CD4-positive, alpha-beta T cell treated with Interleukin-6 at 100 ng/mL for 8 hours (primary cell): ENCODE results near the gene NHP2.
"Not testable (repeated sequence)": the region's sequence is repeated elsewhere in the genome, so short reads cannot be mapped to it uniquely, and the experiment has no call there.

Source experiments
- DNase-seq: peaks from one replicate; pipeline ENCODE4 v3.0.0-alpha.2; 2020; ENCODE audit warnings: mixed read lengths, low spot score

The NHP2 gene

DNA sequence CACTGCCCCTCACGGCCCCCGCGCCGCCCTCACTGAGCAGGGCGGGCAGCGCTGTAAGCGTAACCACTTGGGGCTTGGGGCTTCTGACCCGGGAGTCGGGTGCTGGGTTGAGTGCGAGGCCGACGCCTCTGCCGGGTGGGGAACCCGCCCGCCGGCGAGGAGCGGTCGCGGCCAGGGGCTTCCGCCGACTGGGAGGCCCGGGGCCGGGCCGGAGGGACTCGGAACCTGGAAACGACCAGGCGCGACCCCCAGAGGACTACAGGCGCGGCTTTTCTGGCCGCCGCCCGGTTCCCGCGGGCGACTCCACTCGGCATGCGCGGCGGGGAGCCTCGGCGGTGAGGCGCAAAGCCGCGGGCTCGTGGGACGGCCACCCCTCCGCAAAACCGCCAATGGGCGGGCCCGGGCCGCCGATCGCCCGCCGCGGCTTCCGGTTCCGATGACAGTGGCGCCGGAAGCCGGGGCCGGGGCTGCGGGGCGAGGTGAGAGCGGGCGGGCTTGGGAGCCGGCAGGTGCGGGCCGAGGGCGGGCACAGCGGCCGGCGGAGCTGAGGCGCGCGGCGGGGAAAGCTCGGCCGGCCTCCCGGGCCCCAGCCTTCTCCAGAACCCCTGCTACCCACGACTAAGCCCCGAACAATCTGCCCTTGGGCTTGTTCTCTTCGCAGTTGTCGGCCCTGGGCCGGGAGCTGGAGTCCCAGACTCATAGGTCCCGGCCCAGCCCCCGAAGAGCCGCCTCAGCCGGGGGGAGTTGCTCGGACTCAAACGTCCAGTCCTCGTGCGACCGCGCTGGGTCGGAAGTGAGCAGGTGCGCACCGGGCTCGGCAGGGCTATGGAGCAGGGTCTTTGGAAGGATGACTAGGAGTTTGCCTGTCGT, 22.9 kb downstream of the NHP2 start, which contains the start of gene RMND5B:
RMND5B (plus strand) TSS at position 439 of the 870 bp plus-strand sequence. CDS start 7,106 bp downstream, outside the sequence.
- DNase-seq, result peak; percentile 76

DNA sequence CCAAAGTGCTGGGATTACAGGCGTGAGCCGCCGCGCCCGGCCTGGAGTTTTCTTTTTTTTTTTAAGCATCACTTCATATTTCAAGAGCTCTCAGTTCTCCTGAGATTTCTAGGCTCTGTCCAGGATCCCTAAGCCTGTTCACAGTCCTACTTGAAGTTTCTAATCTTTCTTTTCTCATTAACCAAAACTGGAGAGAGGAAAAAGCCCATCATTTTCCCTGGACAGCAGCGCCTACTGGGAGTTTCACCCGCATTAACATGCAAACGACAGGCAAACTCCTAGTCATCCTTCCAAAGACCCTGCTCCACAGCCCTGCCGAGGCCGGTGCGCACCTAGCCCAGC, 23.5 kb downstream of the NHP2 start:
- DNase-seq, result not testable (repeated sequence)

DNA sequence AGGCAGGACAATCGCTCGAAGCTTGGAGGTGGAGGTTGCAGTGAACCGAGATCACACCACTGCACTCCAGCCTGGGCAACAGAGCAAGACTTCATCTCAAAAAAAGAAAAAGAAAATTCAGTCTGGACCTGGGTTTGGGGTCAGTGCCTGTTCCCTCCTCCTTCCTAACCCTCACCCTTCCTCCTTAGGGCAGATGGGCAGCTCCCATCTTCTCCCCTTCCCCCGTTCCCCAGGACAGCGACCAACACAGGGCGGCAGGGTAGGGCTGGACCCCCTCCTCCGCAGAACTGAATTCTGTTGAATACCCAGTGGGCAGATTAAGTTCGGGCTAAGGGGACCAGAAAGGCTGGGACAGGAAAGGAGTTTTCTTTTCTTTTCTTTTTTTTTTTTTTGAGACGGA, 24.4 kb downstream of the NHP2 start:
- no peak for DNase-seq

DNA sequence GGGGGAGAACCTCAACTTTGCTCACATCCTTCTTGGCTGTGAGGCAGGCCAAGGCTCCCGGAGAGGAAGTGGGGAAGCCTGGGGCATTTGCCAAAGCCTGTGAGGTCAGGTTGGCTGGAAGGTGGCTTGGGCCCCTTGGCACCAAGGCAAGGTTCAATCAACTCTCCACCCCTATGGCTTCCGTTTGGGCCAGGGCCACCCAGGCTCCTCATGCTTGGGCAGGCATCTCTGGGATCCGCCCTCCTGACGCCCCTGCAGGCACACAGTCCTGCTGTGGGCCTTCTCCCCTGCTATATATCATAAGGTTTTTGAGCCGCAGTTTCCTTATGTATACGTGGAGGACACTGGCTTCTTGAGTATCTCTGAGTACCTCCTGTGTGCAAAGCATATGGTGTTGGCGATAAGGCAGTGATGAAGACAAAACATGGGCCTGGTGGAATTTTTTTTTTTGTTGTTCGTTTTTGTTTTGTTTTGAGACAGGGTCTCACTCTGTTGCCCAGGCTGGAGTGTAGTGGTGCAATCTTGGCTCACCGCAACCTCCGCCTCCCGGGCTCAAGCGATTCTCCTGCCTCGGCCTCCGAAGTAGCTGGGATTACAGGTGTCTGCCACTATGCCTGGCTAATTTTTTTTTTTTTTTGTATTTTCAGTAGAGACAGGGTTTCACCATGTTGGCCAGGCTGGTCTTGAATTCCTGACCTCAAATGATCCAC, 26.2 kb downstream of the NHP2 start:
- DNase-seq, result not testable (repeated sequence)

DNA sequence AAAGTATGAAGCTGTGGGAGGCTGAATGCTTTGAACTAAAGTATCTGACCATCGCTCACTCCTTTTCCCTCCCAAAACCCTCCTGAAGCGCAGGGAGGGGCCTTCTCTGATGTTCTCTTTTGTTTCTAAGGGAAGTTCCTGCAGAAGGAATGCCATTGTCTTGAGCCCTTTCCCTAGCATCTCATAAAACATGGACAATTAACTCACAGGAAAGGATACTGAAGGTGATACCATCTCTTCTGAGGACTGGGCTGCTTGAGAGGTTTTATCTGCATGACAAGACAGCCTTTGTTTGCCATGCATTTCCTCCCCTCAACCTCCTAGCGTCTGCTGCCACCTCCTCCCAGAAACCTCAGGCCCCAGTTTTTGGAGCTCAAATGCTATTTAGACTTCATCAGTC, 27.1 kb downstream of the NHP2 start:
- DNase-seq, result no peak

DNA sequence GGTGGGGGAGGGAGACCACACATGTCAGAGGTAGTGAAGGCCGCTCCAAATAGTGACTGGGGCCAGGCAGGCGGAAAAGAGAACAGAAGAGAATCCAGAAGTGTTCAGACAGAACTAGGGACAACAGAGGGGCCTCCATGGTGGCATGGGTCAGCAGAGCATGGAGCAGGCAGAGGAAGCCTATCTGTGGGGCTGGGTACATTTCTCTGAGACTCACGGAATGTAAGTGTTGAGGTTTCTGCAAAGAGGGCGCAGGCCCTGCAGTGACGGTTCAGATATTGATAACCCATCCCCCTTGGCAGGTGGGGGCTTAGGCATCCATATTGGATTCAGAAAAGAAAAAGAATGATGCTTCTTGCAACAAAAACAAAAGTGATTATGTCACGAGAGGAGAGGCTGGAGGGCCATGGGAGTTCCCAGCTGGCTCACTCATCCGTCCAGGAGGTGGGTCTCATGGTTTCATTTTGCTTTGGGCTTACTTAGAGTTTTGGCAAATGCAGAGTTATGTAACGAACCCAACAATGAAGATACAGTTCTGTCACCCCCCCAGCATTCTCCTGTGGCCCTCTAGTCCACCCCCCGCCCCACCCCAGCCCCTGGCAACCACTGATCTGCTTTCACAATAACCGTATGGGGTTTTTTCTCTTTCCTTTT, 28.3 kb downstream of the NHP2 start:
- no peak for DNase-seq

DNA sequence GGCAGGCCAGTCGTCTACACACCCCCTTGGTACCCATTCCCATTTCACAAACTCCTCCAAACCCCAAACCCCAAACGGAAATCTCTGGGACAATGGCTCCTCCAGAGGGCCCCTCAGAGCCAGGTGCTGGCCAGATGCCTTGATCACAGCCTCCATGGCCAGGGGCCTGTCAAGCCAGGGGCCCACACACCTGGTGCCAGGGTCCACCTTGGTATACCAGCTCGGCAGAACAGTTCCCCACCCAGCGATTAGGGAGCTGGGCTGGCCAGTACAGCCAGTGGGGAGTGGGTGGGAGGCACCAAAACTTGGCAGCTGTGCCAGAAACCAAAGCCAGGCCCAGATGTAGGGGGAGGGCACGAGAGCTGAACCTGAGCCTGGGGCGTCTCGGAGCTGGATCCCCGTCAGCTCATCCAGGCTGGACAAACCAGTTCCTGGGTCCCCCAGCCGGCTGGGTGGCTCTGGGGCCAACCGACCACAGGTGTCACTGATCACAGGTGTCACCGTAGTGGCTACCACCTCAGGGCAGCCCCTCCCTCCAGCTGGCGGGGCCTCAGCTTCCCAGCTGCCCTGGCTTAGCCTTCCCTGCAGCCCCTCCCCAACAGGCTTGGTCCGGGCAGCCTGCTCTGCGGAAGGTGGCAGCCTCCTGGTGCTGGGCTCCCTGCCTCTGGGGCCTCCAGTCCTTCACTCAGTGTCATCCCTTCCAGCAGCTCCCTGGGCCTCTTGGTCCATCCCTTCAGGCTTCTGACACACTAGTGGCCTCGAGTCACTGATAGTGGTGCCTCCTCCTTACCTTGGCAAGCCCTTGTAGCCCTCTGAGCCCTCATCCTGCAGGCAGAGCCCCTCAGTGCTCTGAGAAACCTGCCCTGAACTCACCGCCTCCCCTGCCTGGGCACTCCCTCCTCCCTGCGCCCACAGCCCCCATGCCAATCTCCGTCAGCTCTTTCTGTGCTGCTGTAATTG, 29.4 kb downstream of the NHP2 start:
- no peak for DNase-seq

DNA sequence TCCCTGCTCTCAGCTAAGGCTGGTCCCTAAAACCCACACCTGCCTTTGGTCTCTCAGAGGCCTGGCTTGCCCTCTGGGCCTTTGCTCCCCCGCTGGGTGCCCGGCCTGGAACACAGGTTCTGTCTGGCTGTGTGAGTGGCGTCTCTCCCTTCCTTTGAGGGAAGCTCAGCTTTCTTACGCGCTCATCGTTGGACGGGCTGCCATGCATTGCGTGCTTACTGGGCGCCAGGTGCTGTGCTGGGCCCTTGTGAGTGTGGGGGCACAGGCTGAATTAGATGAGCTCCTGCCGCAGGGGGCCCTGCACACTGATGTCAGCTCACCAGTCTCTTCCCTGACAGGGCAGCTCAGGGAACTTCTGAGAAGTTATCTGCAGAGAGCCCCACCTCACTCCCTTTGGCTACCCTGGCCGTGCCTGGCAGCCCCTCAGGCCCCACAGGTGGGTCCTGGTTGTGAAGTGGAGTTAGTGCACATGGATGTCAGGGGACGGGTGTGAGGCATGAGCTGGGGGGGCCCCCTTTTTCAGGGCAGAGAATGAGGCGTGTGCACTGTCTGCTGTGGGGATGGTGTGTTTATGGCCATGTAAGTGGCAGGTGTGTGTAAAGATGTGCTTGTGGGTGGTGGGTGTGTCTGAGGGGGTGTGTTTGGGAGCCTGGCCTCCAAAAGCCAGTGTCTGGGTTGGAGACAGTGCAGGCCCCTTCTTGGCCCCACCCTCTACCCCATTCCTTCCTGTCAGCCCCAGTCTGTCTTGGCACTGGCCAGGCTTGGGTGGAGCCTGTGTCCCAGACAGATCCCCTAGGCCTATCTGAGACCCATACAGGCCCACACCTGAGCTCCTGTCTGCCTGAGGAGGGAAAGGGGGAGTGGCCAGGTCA, 30.4 kb downstream of the NHP2 start:
- no peak for DNase-seq

DNA sequence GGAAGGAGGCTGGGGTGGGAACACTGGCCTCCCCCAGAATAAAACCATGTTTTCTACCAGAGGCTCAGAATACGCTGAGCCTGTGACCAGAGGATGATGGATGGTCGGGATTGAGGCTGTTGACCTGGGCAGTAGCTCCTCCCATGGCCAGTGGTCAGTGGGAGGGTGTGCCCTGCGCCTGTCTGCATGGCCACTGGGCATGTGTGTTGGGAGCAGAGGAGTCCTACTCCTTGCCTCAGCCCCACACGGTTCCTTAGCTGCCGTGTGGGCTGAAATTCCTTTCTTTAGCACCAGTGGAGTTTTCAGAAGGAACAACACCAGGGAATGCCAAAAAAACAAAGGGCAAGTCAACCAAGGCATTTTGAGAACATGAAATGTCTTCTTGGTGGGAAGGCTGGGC, 31.3 kb downstream of the NHP2 start:
- DNase-seq, result no peak

DNA sequence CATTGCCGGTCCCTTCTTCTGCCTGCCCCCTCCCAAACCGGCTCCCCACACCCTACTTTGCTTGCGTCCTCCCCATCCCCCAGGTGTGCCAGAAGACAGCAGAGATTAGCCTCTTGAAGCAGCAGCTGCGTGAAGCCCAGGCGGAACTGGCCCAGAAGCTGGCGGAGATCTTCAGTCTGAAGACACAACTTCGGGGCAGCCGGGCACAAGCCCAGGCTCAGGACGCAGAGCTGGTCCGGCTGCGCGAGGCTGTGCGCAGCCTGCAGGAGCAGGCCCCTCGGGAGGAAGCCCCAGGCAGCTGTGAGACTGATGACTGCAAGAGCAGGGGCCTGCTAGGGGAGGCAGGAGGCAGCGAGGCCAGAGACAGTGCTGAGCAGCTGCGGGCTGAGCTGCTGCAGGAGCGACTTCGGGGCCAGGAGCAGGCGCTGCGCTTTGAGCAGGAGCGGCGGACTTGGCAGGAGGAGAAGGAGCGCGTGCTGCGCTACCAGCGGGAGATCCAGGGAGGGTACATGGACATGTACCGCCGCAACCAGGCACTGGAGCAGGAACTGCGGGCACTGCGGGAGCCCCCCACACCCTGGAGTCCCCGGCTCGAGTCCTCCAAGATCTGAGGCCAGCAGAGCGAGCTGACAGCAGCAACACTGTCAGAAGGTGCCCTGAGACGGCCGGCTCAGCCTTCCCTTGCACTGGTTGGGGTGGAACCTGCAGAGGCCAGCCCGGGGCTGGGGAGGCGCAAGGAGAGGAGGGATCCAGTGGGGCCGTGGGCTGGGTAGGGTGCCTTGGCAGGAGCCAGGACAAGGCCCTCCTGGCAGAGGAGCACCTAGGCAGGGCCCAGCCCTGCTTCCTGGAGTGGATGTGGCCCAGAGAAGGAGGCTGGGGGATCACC, 32.1 kb downstream of the NHP2 start:
- no peak for DNase-seq

DNA sequence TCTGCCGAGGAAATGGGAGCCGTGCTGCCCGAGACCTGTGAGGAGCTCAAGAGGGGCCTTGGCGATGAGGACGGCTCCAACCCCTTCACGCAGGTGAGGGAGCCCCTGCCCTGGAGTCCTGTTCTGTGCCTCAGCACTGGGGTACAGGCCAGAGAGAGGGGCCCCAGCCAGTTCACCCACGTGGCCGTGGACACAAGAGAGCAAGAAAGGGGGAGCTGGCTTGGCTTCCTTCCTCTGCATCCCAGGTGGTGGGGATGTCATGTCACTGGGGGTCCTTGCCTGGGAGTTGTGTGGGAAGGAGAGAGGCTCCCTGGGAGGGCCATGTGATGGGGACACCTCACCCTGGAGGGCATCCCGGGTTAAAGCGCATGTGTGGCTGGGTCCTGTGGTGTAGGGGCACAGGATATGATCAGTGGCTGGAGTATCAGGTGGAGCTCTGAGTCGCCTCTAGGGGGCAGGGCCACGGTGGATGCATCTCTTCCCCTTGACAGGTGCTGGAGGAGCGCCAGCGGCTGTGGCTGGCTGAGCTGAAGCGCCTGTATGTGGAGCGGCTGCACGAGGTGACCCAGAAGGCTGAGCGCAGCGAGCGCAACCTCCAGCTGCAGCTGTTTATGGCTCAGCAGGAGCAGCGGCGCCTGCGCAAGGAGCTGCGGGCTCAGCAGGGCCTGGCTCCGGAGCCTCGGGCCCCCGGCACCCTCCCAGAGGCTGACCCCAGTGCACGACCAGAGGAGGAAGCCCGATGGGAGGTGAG, 32.9 kb downstream of the NHP2 start:
- peak; percentile 92 for DNase-seq

DNA sequence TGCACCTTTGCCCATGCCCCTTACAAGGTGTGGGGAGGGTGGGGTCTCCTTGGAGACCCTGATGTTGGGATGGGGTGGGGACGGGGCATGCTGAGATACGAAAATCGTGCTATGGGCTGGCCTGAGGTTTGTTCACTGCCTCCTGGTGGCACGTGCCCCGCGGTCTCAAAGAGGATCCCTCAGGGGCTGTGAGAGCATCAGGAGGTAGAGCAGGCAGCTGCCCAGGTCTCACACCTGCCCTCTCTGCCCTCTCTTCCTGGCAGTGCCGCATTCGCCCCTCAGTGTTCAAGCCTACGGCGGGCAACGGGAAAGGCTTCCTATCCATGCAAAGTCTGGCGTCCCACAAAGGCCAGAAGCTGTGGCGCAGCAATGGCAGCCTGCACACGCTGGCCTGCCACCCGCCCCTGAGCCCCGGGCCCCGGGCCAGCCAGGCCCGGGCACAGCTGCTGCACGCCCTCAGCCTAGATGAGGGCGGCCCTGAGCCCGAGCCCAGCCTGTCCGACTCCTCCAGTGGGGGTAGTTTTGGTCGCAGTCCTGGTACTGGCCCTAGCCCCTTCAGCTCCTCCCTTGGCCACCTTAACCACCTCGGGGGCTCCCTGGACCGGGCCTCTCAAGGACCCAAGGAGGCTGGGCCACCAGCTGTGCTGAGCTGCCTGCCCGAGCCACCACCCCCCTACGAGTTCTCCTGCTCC, 33.6 kb downstream of the NHP2 start:
- no peak for DNase-seq

DNA sequence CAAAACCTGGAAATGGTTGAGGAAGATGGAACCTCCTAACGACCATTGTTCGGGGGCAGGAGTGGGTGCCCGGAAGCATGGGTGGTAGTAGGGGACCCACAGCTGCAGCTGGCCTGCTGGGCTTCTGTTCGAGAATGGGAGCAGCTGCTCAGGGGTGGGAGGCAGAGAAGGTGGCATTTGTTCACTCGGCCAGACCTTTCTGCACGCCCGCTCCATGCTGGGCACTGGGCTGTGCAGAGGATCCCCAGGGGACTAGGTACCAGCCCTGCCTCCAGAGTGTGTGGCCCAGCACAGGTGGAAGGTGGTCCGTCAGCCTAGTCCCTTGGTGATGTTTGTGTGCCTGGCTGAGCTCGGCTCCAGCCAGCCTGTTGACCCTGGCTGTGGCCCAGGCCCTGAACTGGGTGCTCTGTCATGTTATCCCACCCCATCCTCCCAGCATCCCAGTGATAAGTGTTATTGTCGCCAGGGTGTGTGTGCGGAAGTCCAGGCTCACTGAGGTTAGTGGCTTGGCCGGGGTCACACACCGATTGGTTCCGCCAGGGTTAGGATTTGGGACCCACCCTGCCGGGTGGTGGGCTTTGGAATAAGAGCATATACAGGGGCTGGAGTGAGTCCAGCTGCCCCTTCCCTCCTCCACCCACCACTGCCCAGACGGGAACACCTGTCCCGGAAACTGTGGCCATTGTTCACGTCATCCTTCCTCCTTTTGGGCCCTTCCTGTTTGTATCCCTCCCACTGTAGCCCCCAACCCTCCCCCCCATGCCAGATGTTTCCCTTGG, 35.6 kb downstream of the NHP2 start:
- DNase-seq, result no peak

DNA sequence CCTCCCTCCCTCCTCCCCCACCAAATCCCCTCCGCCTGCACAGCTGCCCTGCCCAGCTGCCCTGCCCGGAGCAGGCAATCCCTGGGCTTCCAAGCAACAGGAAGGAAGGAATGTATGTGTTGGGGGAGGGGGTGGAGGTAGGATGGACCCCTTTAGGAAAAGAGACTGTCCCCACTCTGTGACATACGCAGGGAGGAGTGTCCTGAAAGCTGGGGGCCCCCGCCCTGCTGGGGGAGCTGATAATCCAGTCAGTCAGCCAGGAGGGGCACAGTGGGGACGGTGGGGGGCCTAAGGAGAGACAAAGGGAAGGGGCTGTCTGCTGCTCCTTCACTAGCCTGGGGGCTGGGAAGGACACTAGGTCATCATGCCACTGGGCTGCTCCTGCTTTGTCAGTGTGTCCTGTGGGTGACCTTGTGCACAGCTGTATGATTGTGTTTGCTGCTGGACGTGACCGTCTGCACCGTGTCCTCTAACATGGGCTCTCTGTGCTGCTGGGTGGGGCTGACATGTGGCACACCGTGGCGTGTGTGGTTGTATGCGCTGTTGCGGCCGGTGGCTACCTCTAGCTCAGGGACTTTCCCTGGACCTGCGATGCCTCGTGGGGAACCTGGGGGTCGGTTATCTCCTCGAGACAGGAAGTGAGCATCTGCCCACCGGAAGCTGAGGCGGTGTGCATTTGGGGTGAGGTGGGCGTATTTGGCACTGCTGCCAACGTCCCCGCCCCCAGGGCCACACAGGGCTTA, 37.4 kb downstream of the NHP2 start:
- DNase-seq, result peak; percentile 57

DNA sequence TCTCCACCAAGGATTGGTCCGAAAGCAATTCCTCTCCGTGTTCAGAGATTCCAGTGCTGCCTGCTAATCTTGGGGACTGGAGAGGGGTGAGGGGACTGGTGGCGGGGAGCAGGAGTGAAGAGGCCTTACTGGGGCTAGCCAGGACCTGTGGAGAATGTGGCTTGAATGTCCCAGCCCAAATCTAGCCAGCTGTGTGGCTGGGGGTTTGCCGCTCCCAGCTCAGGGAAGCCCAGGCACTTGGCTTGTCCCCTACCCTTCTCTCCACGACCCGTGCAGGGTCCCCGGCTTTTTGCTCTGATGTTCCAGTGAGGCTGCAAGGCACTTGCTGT, 37.9 kb downstream of the NHP2 start:
- DNase-seq, result no peak

DNA sequence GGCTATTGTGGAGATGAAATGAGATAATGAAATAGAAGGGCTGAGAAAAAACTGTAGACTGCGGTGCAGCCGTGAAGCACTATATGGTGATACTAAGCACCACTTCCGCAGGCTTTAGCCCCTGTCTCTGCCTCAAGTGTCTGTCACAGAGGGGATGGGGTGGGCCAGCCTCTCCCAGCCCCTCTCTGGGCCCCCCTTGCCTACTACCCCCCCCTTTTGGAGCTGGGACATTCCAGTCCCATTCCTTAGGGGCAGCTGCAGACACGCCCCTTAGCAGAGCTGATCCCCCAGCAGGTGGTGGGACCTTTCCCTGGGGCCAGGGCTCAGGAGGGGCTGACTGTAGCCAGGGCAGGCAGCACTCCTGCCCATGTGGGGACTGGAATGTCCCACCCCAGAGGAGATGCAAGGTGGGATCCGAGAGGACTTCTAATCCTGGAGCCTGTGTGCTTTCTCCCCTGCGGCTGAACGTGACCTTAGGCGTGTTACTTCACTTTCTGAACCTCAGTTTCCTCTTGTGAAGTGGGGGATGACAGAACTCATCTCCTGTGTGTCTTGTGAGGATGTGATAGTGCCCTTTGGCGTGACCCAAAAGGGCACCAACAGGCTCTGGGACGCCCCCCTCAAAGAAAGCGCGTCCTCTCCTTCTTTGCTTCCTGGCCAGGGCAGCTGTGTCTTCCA, 38.4 kb downstream of the NHP2 start:
- no peak for DNase-seq
